ENCODE data around the gene HNRNPA0.
"Not testable (repeated sequence)": the region's sequence is repeated elsewhere in the genome, so short reads cannot be mapped to it uniquely, and the experiment has no call there.

Gene HNRNPA0

GRCh38 chr5:137754188-137754960 is at the start of gene HNRNPA0:
TSS of gene HNRNPA0 (minus strand) at chr5:137754363. CDS start at chr5:137754066, 297 bp downstream.
- DNase-seq, result peak; percentile 97 to 99

- DNase-seq, result no peak
These were observed 48.4 kb upstream of the HNRNPA0 start for GRCh38 chr5:137802282-137803210.

DNA sequence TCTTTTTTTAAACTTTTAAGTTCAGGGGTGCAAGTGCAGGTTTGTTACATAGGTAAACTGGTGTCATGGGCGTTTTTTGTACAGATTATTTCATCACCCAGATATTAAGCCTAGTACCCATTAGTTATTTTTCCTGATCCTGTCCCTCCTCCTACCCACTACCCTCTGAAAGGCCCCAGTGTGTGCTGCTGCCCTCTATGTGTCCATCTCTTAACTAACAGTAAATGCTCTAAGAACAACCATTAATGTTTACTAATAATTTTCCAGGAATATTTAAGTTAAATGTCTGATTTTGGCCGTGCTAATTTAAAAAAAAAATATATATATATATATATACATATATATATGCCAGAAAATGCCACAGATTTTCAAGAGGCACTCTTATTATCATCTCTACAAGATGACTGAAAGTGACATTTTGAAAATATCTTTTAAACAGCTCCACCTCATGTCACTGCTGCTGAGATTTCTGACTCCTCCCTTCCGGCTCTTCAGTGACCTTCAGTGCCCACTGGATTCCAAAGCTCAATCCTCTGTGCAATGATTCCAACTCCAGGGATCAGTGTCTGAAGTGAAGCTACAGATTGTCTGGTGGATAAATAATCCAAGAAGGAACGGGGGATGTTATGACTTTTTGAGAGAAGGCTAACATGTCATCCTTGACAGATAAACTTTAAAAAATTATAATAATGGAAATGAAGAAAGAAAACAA is 46.7 kb upstream of the HNRNPA0 start:
- DNase-seq, result no peak

DNA sequence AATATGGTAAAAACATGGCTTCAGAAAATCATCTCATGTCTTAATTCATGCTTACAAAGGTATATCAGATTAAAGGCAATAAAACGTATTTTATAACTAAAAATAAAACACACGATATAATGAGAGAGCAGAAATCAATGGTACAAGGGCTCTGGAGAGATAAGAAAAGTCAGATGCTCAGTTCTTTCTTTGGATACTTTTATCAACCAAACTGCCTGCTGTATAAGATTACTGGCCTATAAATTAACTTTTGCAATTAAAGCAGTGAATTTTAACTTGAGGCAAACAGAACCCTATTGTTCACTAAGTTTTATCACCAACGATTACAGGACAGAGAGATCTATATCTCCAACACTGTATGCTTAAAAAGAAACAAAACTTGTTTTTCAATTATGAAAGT is 42.1 kb upstream of the HNRNPA0 start:
- no peak for DNase-seq

- DNase-seq, result no peak
These were observed 40.7 kb upstream of the HNRNPA0 start for GRCh38 chr5:137794863-137795262.

DNA sequence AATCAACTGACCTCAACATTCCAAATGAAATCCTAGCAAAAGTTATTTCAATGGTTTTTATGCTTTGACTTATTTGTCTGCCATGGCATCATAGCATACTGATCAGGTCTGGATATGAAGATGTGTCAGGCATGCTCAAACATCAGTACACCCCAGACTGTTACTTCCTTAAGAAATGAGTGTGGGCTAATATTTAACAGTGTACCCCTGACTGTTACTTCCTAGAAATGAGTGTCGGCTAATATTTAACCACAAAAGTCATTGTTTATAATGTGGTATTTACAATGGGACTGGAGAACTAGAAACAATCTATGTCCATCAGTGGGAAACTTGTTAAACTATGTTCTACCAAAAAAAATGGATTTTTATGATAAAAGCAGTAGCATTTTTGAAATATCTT is 38.1 kb upstream of the HNRNPA0 start:
- no peak for DNase-seq

DNA sequence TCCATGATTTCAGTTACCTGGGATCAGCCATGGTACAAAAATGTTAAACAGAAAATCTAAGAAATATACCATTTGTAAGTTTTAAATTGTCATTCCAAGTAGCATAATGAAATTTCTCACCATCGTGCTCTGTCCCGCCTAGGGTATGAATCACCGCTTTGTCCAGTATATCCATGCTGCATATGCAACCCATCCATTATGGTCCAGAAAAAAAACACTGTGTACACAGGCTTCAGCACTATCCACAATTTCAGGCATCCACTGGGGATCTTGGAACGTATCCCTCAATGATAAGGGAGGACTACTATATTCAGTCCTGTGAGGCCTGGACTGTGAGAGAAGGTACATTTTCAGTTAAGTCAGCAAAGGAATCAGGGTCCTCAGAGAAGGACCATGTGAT is 37.6 kb upstream of the HNRNPA0 start:
- no peak for DNase-seq

DNA sequence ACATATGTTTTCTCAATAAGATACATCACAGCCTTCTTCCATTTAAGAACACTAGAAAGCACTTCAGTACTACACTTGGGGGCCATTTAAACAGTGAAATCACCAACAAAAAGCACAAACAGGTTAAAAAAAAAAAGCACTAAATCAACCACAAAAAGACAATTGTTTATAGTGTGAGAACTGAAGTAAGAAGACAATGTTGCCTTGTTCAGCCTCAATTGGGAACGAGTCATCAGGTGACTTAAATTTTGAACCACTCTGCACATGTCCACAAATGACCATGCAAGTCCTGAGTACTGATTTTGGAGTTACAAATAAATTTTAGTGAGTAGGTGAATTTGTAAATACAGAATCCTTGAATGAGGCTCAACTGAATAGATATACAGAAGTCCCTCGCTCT is 37.2 kb upstream of the HNRNPA0 start:
- DNase-seq, result no peak

DNA sequence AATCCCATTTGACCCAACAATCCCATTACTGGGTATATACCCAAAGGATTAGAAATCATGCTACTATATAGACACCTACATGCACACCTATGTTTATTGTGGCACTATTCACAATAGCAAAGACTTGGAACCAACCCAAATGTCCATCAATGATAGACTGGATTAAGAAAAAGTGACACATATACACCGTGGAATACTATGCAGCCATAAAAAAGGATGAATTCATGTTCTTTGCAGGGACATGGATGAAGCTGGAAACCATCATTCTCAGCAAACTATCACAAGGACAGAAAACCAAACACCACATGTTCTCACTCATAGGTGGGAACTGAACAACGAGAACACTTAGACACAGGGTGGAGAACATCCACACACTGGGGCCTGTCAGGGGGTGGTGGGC is 34.4 kb upstream of the HNRNPA0 start:
- DNase-seq, result not testable (repeated sequence)

DNA sequence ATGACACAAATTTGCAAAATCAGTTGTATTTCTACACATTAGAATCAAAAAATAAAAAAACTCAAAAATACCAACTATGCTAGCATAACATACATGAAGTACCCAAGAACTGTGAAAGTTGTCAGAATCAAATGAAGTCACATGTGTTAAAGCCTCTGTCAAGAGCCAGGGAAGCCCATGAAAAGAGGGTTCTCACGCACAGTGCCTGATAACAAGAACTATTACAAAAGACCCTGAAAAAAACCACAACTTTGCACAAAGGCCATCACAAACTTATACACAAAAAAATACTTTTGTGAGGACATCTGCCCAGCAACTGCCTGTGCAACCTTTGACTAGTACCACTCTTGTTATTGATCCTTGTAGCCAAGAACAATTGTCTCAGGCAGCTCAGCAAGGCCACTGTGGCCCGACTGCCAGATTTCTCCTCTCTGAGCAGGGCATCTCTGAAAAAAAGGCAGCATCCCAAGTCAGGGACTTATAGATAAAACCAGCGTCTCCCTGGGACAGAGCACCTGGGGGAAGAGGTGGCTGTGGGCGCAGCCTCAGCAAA is 28.9 kb upstream of the HNRNPA0 start:
- DNase-seq, result no peak

GRCh38 chr5:137782055-137782454 is 27.9 kb upstream of the HNRNPA0 start:
- DNase-seq, result no peak

DNA sequence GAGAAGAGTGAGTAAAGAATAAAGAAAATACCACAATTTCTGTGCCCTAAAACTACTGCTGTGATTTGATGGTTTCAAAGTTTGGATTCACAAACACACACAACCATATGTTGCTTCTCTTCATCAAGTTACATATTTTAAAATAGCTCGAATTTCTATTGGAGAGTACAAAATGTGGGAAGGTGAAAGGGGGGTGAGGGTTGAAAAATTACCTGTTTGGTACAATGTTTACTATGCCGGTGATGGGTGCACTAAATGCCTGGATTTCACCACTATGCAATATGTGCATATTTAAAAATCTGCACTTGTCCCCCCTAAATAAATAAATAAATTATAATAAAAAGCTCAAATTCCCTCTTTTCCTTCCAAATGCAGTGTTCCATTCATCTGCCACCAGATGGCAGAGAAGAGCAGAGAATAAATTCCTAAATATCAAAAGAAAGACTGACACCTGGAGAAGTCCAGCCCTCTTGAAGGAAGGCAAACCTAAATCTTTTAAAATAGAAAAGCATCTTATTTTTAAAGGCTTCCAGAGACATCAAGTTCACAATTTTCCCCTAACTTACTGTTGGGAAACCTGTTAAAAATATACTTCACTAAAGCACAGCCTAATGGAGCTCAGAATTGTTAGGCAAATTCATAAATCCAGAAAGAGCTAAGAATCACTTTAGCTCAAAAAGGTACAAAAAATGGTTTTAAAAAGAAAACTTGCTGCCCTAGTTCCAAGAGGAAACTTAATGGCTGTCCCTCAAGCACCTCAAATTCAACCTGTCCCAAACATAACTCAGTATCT is 24.8 kb upstream of the HNRNPA0 start:
- peak in 1 of 2 experiments; percentile 54 for DNase-seq

DNA sequence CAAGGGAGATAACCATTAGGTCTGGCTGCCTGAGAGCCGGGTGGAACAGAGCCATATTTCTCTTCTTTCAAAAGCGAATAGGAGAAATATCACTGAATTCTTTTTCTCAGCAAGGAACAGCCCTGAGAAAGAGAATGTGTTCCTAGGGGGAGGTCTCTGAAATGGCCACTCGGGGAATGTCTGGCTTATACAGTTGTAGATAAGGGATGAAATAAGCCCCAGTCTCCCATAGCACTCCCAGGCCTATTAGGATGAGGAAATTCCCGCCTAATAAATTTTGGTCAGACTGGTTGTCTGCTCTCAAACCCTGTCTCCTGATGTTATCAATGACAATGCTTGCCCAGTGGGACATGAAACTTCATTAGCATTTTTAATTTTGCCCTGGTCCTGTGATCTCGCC is 13.8 kb upstream of the HNRNPA0 start:
- DNase-seq, result not testable (repeated sequence)

DNA sequence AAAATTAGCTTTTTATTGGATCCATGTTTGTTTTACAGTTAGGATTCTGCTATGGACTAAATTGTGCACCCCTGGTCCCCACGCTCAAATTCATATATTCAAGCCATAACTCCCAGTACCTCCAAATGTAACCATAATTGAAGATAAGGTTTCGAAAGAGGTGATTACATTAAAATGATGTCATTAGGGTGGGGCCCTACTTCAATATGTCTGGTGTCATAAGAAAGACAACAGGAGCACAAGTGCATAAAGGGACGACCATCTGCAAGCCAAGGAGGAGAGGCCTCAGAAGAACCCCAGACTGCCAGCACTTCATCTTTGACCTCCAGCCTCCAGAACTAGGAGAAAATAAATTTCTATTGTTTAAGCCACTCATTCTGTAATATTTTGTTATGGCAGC is 7.4 kb upstream of the HNRNPA0 start:
- no peak for DNase-seq

GRCh38 chr5:137760719-137761516 is 6.8 kb upstream of the HNRNPA0 start:
- DNase-seq, result no peak

- DNase-seq, result no peak
These were observed 6.1 kb upstream of the HNRNPA0 start for GRCh38 chr5:137760294-137760693.

- no peak for DNase-seq
These were observed 4.6 kb upstream of the HNRNPA0 start for GRCh38 chr5:137758715-137759306.

DNA sequence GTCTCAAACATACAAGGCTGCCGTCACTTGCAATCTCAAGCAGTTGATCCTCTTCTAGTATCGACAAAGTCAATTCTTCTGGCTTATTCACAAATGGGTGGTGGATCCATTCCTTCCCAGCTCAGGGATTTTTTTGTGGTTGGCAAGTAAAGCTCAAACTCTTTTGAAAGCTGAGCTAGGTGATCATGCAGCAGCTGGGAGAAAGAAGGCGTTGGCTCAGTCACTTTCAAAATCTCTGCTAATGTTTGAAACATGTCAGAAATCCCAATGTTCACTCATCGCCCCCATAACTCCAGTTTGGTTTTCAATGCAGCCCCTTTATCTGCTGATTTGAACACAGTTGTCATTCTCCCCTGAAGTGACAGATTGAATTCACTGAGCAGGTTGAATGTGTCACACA is 4.0 kb upstream of the HNRNPA0 start:
- DNase-seq, result no peak

DNA sequence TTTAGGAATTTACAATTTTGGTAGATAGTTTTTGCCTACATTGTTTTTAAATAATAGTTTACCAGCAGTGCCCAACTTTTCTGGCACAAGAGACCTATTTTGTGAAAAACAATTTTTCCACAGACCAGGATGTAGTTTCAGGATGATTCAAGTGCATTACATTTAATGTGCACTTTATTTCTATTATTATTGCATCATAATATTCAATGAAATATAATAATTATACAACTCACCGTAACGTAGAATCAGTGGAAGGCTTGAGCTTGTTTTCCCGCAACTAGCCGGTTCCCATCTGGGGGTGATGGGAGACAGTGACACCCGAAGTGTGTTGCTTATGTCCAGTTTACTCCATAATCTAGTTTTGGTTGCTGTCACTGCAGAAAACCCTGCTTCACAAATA is 3.5 kb upstream of the HNRNPA0 start:
- no peak for DNase-seq

- DNase-seq, result peak in 1 of 2 experiments; percentile 75
These were observed 999 bp upstream of the HNRNPA0 start for GRCh38 chr5:137754961-137755762.
